ENCODE results near the gene CDH24. TPM values are rescaled to one million over a fixed set of nuclear protein-coding genes. Genes with fewer than 3 reads are reported as not detected.
A peak's percentile ranks its signal among the peaks of the same experiment; 100 is the strongest.

Gene CDH24
- total RNA-seq, 4 donors from 2014 or later, result 3.0 to 4.9 (median 3.9) TPM

DNA sequence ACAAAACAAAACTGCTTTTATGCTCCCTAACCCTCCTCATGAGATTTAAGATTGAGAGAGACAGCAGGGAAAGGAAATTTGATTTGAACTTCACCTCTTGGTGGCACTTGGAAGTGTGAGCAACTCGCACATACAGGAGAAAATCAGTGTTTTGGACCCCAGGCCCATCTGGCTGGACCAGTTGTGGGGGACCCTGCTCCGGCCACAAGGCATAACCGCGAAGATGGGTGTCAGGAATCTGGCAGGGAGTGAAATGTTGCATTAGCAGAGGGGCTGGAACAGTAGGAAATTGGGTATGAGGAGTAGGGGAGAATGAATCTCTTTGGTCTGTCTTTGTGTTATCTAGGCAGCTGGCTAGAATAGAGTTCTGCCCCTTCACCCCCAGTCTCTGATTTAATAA lies 46.3 kb upstream of the CDH24 start:
- TF ChIP-seq, protein P1, sequence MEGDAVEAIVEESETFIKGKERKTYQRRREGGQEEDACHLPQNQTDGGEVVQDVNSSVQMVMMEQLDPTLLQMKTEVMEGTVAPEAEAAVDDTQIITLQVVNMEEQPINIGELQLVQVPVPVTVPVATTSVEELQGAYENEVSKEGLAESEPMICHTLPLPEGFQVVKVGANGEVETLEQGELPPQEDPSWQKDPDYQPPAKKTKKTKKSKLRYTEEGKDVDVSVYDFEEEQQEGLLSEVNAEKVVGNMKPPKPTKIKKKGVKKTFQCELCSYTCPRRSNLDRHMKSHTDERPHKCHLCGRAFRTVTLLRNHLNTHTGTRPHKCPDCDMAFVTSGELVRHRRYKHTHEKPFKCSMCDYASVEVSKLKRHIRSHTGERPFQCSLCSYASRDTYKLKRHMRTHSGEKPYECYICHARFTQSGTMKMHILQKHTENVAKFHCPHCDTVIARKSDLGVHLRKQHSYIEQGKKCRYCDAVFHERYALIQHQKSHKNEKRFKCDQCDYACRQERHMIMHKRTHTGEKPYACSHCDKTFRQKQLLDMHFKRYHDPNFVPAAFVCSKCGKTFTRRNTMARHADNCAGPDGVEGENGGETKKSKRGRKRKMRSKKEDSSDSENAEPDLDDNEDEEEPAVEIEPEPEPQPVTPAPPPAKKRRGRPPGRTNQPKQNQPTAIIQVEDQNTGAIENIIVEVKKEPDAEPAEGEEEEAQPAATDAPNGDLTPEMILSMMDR (IDR thresholded peaks at IDR 0.05), result no peak
- TF ChIP-seq POLR2A (IDR thresholded peaks at IDR 0.05), result no peak
- WGBS, 2 donors, result 93% methylated on average over 4 of the region's 4 CpGs
- H3K4me3 ChIP-seq (ENCODE audit: low read depth, poor library complexity, severe bottlenecking), result no peak overlapping the region
- DNase-seq (ENCODE audit: low spot score in 2 of 2), result peak in 1 of 2 donors; percentile 68
- intact Hi-C loops (cut with DNase I; ENCODE audit: low total_unique reads), result no loop called here

DNA sequence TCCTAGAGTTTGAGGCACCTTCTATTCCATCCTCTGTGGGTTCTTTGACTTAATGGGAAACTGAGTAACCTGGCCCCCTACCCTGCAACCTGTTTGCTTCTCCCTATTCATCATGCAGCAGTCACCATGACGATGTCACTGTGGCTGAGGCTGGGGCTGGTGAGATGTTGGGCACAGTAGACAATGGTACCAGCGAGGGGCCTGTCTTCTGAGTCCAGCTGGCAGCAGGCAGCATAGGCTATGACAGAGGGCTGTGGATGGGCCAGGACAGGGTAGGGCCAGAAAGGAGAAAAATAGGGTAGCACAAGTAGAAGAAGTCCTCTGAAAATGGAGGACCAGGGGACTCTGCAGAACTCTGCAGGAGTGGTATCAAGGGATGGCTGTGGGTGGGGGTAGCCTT lies 45.5 kb upstream of the CDH24 start:
- no peak for TF ChIP-seq POLR2A (IDR thresholded peaks at IDR 0.05)
- TF ChIP-seq, protein P1 (IDR thresholded peaks at IDR 0.05), result no peak
- WGBS, 2 donors, result 92 to 96% methylated on average over 2 of the region's 2 CpGs
- intact Hi-C loops (cut with DNase I; ENCODE audit: low total_unique reads), result no loop called here
- DNase-seq (ENCODE audit: low spot score in 2 of 2), result peak in 1 of 2 donors; percentile 42
- H3K4me3 ChIP-seq (ENCODE audit: low read depth, poor library complexity, severe bottlenecking), result no peak overlapping the region

GRCh38 chr14:23101986-23102625 lies 44.8 kb upstream of the CDH24 start:
- H3K4me3 ChIP-seq (ENCODE audit: low read depth, poor library complexity, severe bottlenecking), result no peak overlapping the region
- WGBS, 2 donors, result 75 to 85% methylated on average over 10 of the region's 10 CpGs
- intact Hi-C loops (cut with DNase I; ENCODE audit: low total_unique reads), result no loop called here
- TF ChIP-seq, protein P1 (IDR thresholded peaks at IDR 0.05), result no peak
- no peak for TF ChIP-seq POLR2A (IDR thresholded peaks at IDR 0.05)
- peak in 1 of 2 donors; percentile 68 for DNase-seq (ENCODE audit: low spot score in 2 of 2)

- peak in 1 of 2 donors; percentile 45 for DNase-seq (ENCODE audit: low spot score in 2 of 2)
- 78 to 89% methylated on average over 6 of the region's 6 CpGs for WGBS, 2 donors
- no peak for TF ChIP-seq POLR2A (IDR thresholded peaks at IDR 0.05)
- TF ChIP-seq, protein P1 (IDR thresholded peaks at IDR 0.05), result no peak
- intact Hi-C loops (cut with DNase I; ENCODE audit: low total_unique reads), result no loop called here
- no peak overlapping the region for H3K4me3 ChIP-seq (ENCODE audit: low read depth, poor library complexity, severe bottlenecking)
Observed at GRCh38 chr14:23101213-23101970, 44.1 kb upstream of the CDH24 start.

- intact Hi-C loops (cut with DNase I; ENCODE audit: low total_unique reads), result no loop called here
- 87 to 88% methylated on average over 10 of the region's 10 CpGs for WGBS, 2 donors
- DNase-seq (ENCODE audit: low spot score in 2 of 2), result no peak
- no peak overlapping the region for H3K4me3 ChIP-seq (ENCODE audit: low read depth, poor library complexity, severe bottlenecking)
- no peak for TF ChIP-seq POLR2A (IDR thresholded peaks at IDR 0.05)
- TF ChIP-seq, protein P1 (IDR thresholded peaks at IDR 0.05), result no peak
Observed at GRCh38 chr14:23099212-23099861, 42.0 kb upstream of the CDH24 start.

Measured in lower leg skin (tissue), 4 donors.